GM21447 (cell line): ENCODE measurements around the gene RAB3IL1.

Experiments used
- ATAC-seq: cut with Tn5 transposase; IDR thresholded peaks from one replicate; pipeline ENCODE4 v1.9.1; 2021; ENCODE audit not compliant: unreplicated experiment

The RAB3IL1 gene

DNA sequence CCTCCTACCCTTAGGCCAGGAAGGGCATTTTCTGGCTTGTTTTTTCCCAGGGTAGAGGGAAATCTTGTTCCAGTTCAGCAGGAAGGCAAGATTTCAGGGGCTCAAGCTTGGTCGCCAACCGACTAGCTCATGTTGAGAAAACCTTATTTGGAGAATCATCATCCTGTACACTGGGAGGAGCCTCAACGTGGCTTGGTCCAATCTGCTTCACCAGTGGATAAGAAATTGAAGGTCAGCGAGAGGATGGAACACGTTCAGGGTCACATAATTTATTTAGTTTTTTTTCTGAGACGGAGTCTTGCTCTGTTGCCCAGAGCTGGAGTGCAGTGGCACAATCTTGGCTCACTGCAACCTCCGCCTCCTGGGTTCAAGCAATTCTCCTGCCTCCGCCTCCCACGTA lies 68.7 kb downstream of the RAB3IL1 start:
- ATAC-seq: no peak

DNA sequence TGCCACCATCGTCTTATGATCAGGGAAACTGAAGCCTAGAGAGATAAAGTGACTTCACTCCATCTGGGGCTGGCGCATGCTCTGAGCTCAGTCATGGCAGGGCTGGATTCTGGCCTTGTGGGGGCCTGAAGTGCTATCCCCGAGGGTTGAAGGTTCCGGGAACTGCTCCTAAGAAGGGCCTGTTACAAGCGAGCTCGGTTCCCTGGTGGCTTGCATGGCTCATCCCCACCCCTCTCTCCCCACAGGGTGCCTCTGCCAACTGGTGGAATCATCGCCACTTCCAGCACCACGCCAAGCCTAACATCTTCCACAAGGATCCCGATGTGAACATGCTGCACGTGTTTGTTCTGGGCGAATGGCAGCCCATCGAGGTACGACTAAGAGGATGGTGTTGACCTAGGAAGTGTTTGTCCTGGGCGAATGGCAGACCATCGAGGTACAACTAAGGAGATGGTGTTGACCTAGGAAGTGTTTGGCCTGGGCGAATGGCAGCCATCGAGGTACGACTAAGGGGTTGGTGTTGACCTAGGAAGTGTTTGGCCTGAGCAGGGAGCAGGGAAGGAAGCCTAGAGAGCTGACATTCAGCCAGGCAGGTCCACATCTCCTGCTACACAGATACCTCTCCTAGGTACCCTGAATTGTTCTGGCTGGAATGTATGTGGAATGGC lies 69.3 kb downstream of the RAB3IL1 start:
- no peak for ATAC-seq
